Endothelial cell of umbilical vein (primary cell): ENCODE data around the gene INO80B. TPM values are rescaled to one million over a fixed set of nuclear protein-coding genes. Genes with fewer than 3 reads are reported as not detected.

Experiments used
- BruUV-seq: library from RNA; stranded (reverse); fragments of 400-500 nt; replicated peaks from 2 replicates; lab custom pipeline; 2021; lab: Mats Ljungman, UMichigan
- CTCF ChIA-PET: fragments of 300-600, 350-600 bp; sonication (Branson Sonifier 250); formaldehyde crosslinking; loops from one replicate; lab custom pipeline; 2021; ENCODE audit warnings: antibody characterized with exemption, inconsistent platforms; lab: Charles Lee
- POLR2A ChIA-PET: fragments of 300-600, 350-600 bp; sonication (Branson Sonifier 250); formaldehyde crosslinking; loops from one replicate; lab custom pipeline; 2021; ENCODE audit warnings: antibody characterized with exemption, inconsistent platforms; lab: Charles Lee
- DNase-seq: peaks from one replicate; pipeline ENCODE4 v3.0.0-alpha.2; 2011; ENCODE audit warnings: low read depth, low spot score
- FAIRE-seq: peaks from 2 replicates; lab custom pipeline; 2011; peaks lifted over from hg19 to GRCh38; lab: Jason Lieb, UNC
- H2AFZ ChIP-seq: 2 replicates; pipeline ENCODE4 v1.6.0; 2012; ENCODE audit warnings: low read depth, low read length, control low read depth, inconsistent platforms
- H3K27ac ChIP-seq: 2 replicates; pipeline ENCODE4 v1.5.1; 2011; ENCODE audit warnings: low read depth, mild to moderate bottlenecking, control low read depth, low read length, moderate library complexity; ENCODE audit not compliant: insufficient read depth
- H3K27me3 ChIP-seq, 2 experiments: 2 replicates each; pipeline versions ENCODE4 v1.6.0 to v1.6.1; 2011; ENCODE audit warnings: low read length in 2 of 2, mixed read lengths in 1 of 2; ENCODE audit not compliant: control insufficient read depth in 2 of 2, insufficient read depth in 2 of 2
- H3K36me3 ChIP-seq, 2 experiments: 2 replicates in 1 of 2; 3 replicates in 1 of 2; pipeline ENCODE4 v1.5.1; 2011; ENCODE audit warnings: low read length in 2 of 2, mild to moderate bottlenecking in 1 of 2, moderate library complexity in 1 of 2; ENCODE audit not compliant: control insufficient read depth in 2 of 2, insufficient read depth in 2 of 2; ENCODE audit errors: extremely low read depth in 1 of 2
- H3K4me1 ChIP-seq: 3 replicates; pipeline ENCODE4 v1.5.1; 2011; ENCODE audit warnings: mild to moderate bottlenecking, low read length; ENCODE audit not compliant: control insufficient read depth, insufficient read depth; ENCODE audit errors: extremely low read depth
- H3K4me2 ChIP-seq: 2 replicates; pipeline ENCODE4 v1.6.1; 2011; ENCODE audit warnings: low read length, control low read depth, mixed read lengths; ENCODE audit not compliant: insufficient read depth
- H3K4me3 ChIP-seq, 3 experiments: fragments of 200-600 bp in 1 of 3; sonication (generic), shearing (Covaris generic) in 1 of 3; replicated peaks in 1 of 3; 2 replicates each; pipeline ENCODE4 v1.5.1; 2011 to 2016; ENCODE audit warnings: control low read depth in 3 of 3, low read length in 3 of 3, mild to moderate bottlenecking in 2 of 3, inconsistent platforms in 1 of 3, low read depth in 1 of 3, moderate library complexity in 1 of 3; ENCODE audit not compliant: insufficient read depth in 1 of 3
- H3K79me2 ChIP-seq: 2 replicates; pipeline ENCODE4 v1.6.0; 2012; ENCODE audit warnings: low read length, inconsistent platforms; ENCODE audit not compliant: control insufficient read depth, insufficient read depth
- H3K9ac ChIP-seq: replicated peaks from 2 replicates; pipeline ENCODE3; 2011; ENCODE audit warnings: low read length, control low read depth; ENCODE audit not compliant: insufficient read depth; ENCODE audit errors: extremely low read depth
- H3K9me1 ChIP-seq: replicated peaks from 3 replicates; pipeline ENCODE4 v1.6.0; 2011; ENCODE audit warnings: mild to moderate bottlenecking, low read length; ENCODE audit not compliant: control insufficient read depth, insufficient read depth; ENCODE audit errors: extremely low read depth
- H3K9me3 ChIP-seq: replicated peaks from 2 replicates; pipeline ENCODE4 v1.5.1; 2012; ENCODE audit warnings: low read length, inconsistent platforms; ENCODE audit not compliant: control insufficient read depth, insufficient read depth
- H4K20me1 ChIP-seq: replicated peaks from 2 replicates; pipeline ENCODE3; 2011; ENCODE audit warnings: mild to moderate bottlenecking, low read length; ENCODE audit not compliant: control insufficient read depth, insufficient read depth; ENCODE audit errors: extremely low read depth
- EZH2 ChIP-seq: IDR thresholded peaks from 2 replicates; pipeline ENCODE4 v1.6.1; 2012; ENCODE audit warnings: borderline replicate concordance, low read depth, mild to moderate bottlenecking, moderate library complexity, low read length, inconsistent platforms; ENCODE audit not compliant: severe bottlenecking
- JUN ChIP-seq: IDR thresholded peaks from 2 replicates; pipeline ENCODE4 v1.6.1; 2011; ENCODE audit warnings: borderline replicate concordance, low read depth; ENCODE audit not compliant: insufficient read length, insufficient read depth
- MYC ChIP-seq: IDR thresholded peaks from one replicate; pipeline ENCODE4 v1.6.1; 2011; ENCODE audit warnings: mild to moderate bottlenecking, low read depth, low read length
- POLR2A ChIP-seq: IDR thresholded peaks from 2 replicates; pipeline ENCODE4 v1.6.1; 2012; ENCODE audit warnings: low read depth, mild to moderate bottlenecking, control low read depth, low read length
- dilution Hi-C: fragments of 300-500 bp; cut with MboI; formaldehyde crosslinking; loops from one replicate; pipeline ENCODE4 v1.15.0; 2019; ENCODE audit warnings: low sequenced_read_pairs; ENCODE audit not compliant: extremely low pct_ligation_motif_present
- intact Hi-C: fragments of 100-400 bp; cut with micrococcal nuclease; formaldehyde crosslinking; loops from one replicate; pipeline ENCODE4 v1.10.0; 2022
- polyA plus RNA-seq, 4 experiments: library from polyadenylated mRNA; depleted of rRNA in 3 of 4; stranded (reverse) in 3 of 4; unstranded in 1 of 4; fragments of >200 nt; gene quantifications; 2 replicates each; pipeline versions ENCODE4 v1.2.1 to v1.2.3, GENCODE V29; 2011 to 2012; ENCODE audit warnings: missing spikeins in 1 of 4
- total RNA-seq: library from RNA; stranded (reverse); gene quantifications from 2 replicates; pipeline ENCODE4 v1.2.3, GENCODE V29; 2021
- TF ChIP-seq, protein P1 (sequence below), 2 donors: IDR thresholded peaks; 1 replicate in 1 of 2; 2 replicates in 1 of 2; pipeline ENCODE4 v1.5.1; 2011; ENCODE audit warnings: low read length in 2 of 2, mild to moderate bottlenecking in 2 of 2, moderate library complexity in 2 of 2, control low read depth in 1 of 2, inconsistent platforms in 1 of 2, low read depth in 1 of 2; ENCODE audit not compliant: insufficient read depth in 1 of 2; ENCODE audit errors: extremely low read depth in 1 of 2
- TF ChIP-seq, protein P2 (sequence below): IDR thresholded peaks from 2 replicates; pipeline ENCODE4 v1.6.1; 2011; ENCODE audit not compliant: insufficient read depth, insufficient read length

Gene INO80B
- total and polyA plus RNA-seq, 2 donors (not counting 3 experiments of a cell fraction or from before 2014, with no cell fraction given), result 15.1 to 24.2 TPM

DNA sequence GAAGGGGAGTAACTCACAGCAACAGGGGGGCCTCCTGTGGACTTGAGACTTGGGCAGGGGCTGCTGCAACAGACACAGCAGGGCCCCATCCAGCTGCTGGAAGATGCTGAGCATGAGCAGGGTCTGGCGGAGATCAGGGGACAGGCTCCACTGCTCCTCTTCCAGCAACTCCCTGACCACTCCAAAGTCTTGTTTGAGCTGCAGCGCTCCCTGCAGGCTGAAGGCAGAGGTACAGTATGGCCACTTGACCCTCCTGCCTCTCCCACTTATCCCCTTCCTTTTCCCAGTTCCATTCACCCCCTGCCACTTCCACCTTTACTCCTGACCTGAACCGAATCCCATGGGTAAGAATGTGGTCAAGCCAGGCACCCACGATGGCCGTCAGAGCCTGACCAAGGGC lies 20.0 kb downstream of the INO80B start:
- TF ChIP-seq MYC (no peak), POLR2A (no peak), EZH2 (no peak), JUN (no peak)
- TF ChIP-seq, protein P1, sequence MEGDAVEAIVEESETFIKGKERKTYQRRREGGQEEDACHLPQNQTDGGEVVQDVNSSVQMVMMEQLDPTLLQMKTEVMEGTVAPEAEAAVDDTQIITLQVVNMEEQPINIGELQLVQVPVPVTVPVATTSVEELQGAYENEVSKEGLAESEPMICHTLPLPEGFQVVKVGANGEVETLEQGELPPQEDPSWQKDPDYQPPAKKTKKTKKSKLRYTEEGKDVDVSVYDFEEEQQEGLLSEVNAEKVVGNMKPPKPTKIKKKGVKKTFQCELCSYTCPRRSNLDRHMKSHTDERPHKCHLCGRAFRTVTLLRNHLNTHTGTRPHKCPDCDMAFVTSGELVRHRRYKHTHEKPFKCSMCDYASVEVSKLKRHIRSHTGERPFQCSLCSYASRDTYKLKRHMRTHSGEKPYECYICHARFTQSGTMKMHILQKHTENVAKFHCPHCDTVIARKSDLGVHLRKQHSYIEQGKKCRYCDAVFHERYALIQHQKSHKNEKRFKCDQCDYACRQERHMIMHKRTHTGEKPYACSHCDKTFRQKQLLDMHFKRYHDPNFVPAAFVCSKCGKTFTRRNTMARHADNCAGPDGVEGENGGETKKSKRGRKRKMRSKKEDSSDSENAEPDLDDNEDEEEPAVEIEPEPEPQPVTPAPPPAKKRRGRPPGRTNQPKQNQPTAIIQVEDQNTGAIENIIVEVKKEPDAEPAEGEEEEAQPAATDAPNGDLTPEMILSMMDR (IDR thresholded peaks at IDR 0.05; ENCODE audit: extremely low read depth in 1 of 2, insufficient read depth in 1 of 2, low read depth in 1 of 2, low read length in 2 of 2), result peak; percentile 27 to 44
- TF ChIP-seq, protein P2, sequence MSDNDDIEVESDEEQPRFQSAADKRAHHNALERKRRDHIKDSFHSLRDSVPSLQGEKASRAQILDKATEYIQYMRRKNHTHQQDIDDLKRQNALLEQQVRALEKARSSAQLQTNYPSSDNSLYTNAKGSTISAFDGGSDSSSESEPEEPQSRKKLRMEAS, result no peak
- Histone ChIP-seq H3K27me3 (no peaks in the 10 kb centered on the region), H3K9ac (no peak overlapping the region), H3K36me3 (peaks cover 0 to 7% of the 10 kb centered on the region in 2 experiments), H3K4me1 (peaks cover 13% of the 10 kb centered on the region), H2AFZ (no peak overlapping the region), H3K27ac (no peak overlapping the region), H3K4me3 (no peak overlapping the region), H3K4me2 (no peak overlapping the region), H4K20me1 (no peaks in the 10 kb centered on the region), H3K9me3 (no peaks in the 10 kb centered on the region), H3K79me2 (no peaks in the 10 kb centered on the region), H3K9me1 (no peaks in the 10 kb centered on the region)
- dilution Hi-C loops (no loop called here), intact Hi-C loops (no loop called here)
- POLR2A ChIA-PET, result interaction anchor here (0.9 kb wide), 1 partner anchor 17 kb away, joined by 5 read pairs; no protein-coding TSS in a partner anchor
- FAIRE-seq (no peak), DNase-seq (no peak)
- CTCF ChIA-PET, result interaction anchor here (0.6 to 1.8 kb wide), 6 partner anchors 13 to 225 kb away, joined by 3 to 6 read pairs (median 4); no protein-coding TSS in a partner anchor
- no TSS peak for BruUV-seq
